HepG2 (cell line): ENCODE data around the gene C5orf47. TPM values are rescaled to one million over a fixed set of nuclear protein-coding genes. Genes with fewer than 3 reads are reported as not detected.

ENCODE experiments used
- CAMTA2 ChIP-seq: sonication (generic); formaldehyde crosslinking; IDR thresholded peaks from 2 replicates; pipeline ENCODE4 v1.4.0; 2020; ENCODE audit warnings: mild to moderate bottlenecking, missing genetic modification reagents, borderline replicate concordance
- CEBPB ChIP-seq: IDR thresholded peaks from 2 replicates; pipeline ENCODE4 v1.6.1; 2011; ENCODE audit warnings: low read depth, low read length, improper control_type of control experiment, borderline replicate concordance
- E2F5 ChIP-seq: sonication (generic); formaldehyde crosslinking; conservative IDR thresholded peaks from 2 replicates; pipeline ENCODE4 v1.4.0; 2020; ENCODE audit warnings: missing genetic modification reagents
- ISL2 ChIP-seq: sonication (generic); formaldehyde crosslinking; IDR thresholded peaks from 2 replicates; pipeline ENCODE4 v1.5.0; 2020; ENCODE audit warnings: missing genetic modification reagents
- KDM4B ChIP-seq: sonication (generic); formaldehyde crosslinking; IDR thresholded peaks from 2 replicates; pipeline ENCODE4 v1.4.0; 2020; ENCODE audit warnings: missing genetic modification reagents
- KLF15 ChIP-seq: sonication (generic); formaldehyde crosslinking; IDR thresholded peaks from 2 replicates; pipeline ENCODE4 v1.8.1; 2023; ENCODE audit warnings: borderline replicate concordance, mild to moderate bottlenecking, inconsistent platforms, missing genetic modification reagents, mixed read lengths
- MAFK ChIP-seq, 2 experiments: IDR thresholded peaks in 1 of 2; conservative IDR thresholded peaks in 1 of 2; 2 replicates each; pipeline ENCODE4 v1.6.1; 2011; ENCODE audit warnings: improper control_type of control experiment in 2 of 2, low read length in 2 of 2
- PREB ChIP-seq: sonication (generic); formaldehyde crosslinking; IDR thresholded peaks from 2 replicates; pipeline ENCODE4 v1.4.0; 2020; ENCODE audit warnings: missing genetic modification reagents
- RFXANK ChIP-seq: IDR thresholded peaks from 2 replicates; pipeline ENCODE4 v1.6.1; 2016
- TBX2 ChIP-seq: sonication (generic); formaldehyde crosslinking; IDR thresholded peaks from 2 replicates; pipeline ENCODE4 v1.5.0; 2020; ENCODE audit warnings: missing genetic modification reagents, mild to moderate bottlenecking, borderline replicate concordance
- U2AF2 ChIP-seq: fragments of 200-400 bp; formaldehyde crosslinking; IDR thresholded peaks from 2 replicates; pipeline ENCODE4 v1.6.1; 2017; ENCODE audit warnings: low read depth, mild to moderate bottlenecking, low read length
- ZFP36 ChIP-seq: fragments of 150-350 bp; IDR thresholded peaks from 2 replicates; pipeline ENCODE4 v1.6.1; 2018; ENCODE audit warnings: borderline replicate concordance, low read length, low read depth; ENCODE audit not compliant: partially characterized antibody
- ZNF292 ChIP-seq: sonication (generic); formaldehyde crosslinking; IDR thresholded peaks from 2 replicates; pipeline ENCODE4 v1.8.1; 2022; ENCODE audit warnings: mild to moderate bottlenecking, low read depth, missing genetic modification reagents, borderline replicate concordance
- ZNF318 ChIP-seq: sonication (generic); formaldehyde crosslinking; IDR thresholded peaks from 2 replicates; pipeline ENCODE4 v1.4.0; 2020; ENCODE audit warnings: mild to moderate bottlenecking, missing genetic modification reagents
- ZNF530 ChIP-seq: sonication (generic); formaldehyde crosslinking; IDR thresholded peaks from 2 replicates; pipeline ENCODE4 v1.5.0; 2020; ENCODE audit warnings: low read depth, mild to moderate bottlenecking, missing genetic modification reagents
- ZNF562 ChIP-seq: sonication (generic); formaldehyde crosslinking; IDR thresholded peaks from 2 replicates; pipeline ENCODE4 v1.8.0; 2022; ENCODE audit warnings: missing genetic modification reagents, borderline replicate concordance
- ZNF768 ChIP-seq: sonication (generic); formaldehyde crosslinking; IDR thresholded peaks from 2 replicates; pipeline ENCODE4 v1.4.0; 2020; ENCODE audit warnings: missing genetic modification reagents
- ZNF784 ChIP-seq: sonication (generic); formaldehyde crosslinking; IDR thresholded peaks from 2 replicates; pipeline ENCODE4 v1.5.1; 2020; ENCODE audit warnings: missing genetic modification reagents, mild to moderate bottlenecking, borderline replicate concordance
- ZSCAN30 ChIP-seq: sonication (generic); formaldehyde crosslinking; IDR thresholded peaks from 2 replicates; pipeline ENCODE4 v1.5.0; 2020; ENCODE audit warnings: mild to moderate bottlenecking, missing genetic modification reagents
- polyA plus RNA-seq, 8 experiments: library from polyadenylated mRNA; depleted of rRNA in 3 of 8; stranded (reverse) in 7 of 8; unstranded in 1 of 8; fragments of >200 nt; fragmentation: Illumina TruSeq in 4 of 8; extraction: Trizol in 4 of 8; gene quantifications; 2 replicates each; pipeline versions ENCODE4 v1.2.1 to v1.2.3, GENCODE V29; 2011 to 2016; ENCODE audit warnings: low read depth in 4 of 8, missing spikeins in 1 of 8, mixed read lengths in 1 of 8; ENCODE audit not compliant: insufficient read depth in 1 of 8
- total RNA-seq, 5 experiments: library from RNA; depleted of rRNA; stranded (reverse); fragments of >200 nt; fragmentation: Illumina TruSeq; extraction: Trizol; gene quantifications; 2 replicates each; pipeline ENCODE4 v1.2.3, GENCODE V29; 2016; ENCODE audit warnings: low read depth in 1 of 5

Gene C5orf47
- total and polyA plus RNA-seq, 2 of the 13 experiments (the other 11 are each of a cell fraction or from before 2014, with no cell fraction given) = not detected

GRCh38 chr5:173941758-173942401 is 47.1 kb upstream of the C5orf47 start (continued):
- no peak for TF ChIP-seq ZSCAN30
- TF ChIP-seq E2F5 (CRISPR knock-in tag) = no peak
- TF ChIP-seq TBX2 = peak; percentile 94
- no peak for TF ChIP-seq MAFK (conservative IDR thresholded peaks at IDR 0.05 in 1 of 2, IDR thresholded peaks at IDR 0.05 in 1 of 2; ENCODE audit: low read length in 2 of 2)
- no peak for TF ChIP-seq ZNF562
- no peak for TF ChIP-seq CAMTA2
- TF ChIP-seq ZFP36 = no peak
- no peak for TF ChIP-seq CEBPB
- TF ChIP-seq KLF15 (CRISPR knock-in tag) = no peak
- TF ChIP-seq ZNF784 (CRISPR knock-in tag) = no peak
- TF ChIP-seq ZNF292 (CRISPR knock-in tag) = peak; percentile 66
- TF ChIP-seq KDM4B (CRISPR knock-in tag) = 0 out of 2 replicates have a peak, but pooled peaks have one; percentile 58
- TF ChIP-seq ISL2 = peak; percentile 89
- no peak for TF ChIP-seq RFXANK (CRISPR knock-in tag)
- no peak for TF ChIP-seq U2AF2
- no peak for TF ChIP-seq ZNF530 (CRISPR knock-in tag)
- no peak for TF ChIP-seq ZNF768 (CRISPR knock-in tag)
- no peak for TF ChIP-seq ZNF318 (CRISPR knock-in tag)
- TF ChIP-seq PREB (CRISPR knock-in tag) = no peak
